Stimulated activated CD8-positive, alpha-beta memory T cell treated with anti-CD3 and anti-CD28 coated beads, Interleukin-2, amount 100 ng/mL, for 48 hours (primary cell): ENCODE measurements around the gene CBR3.

Experiments used
- DNase-seq, 2 donors: peaks; one replicate each; pipeline ENCODE4 v3.0.0-alpha.2; 2020; ENCODE audit warnings: low read depth in 2 of 2

CBR3 gene

DNA sequence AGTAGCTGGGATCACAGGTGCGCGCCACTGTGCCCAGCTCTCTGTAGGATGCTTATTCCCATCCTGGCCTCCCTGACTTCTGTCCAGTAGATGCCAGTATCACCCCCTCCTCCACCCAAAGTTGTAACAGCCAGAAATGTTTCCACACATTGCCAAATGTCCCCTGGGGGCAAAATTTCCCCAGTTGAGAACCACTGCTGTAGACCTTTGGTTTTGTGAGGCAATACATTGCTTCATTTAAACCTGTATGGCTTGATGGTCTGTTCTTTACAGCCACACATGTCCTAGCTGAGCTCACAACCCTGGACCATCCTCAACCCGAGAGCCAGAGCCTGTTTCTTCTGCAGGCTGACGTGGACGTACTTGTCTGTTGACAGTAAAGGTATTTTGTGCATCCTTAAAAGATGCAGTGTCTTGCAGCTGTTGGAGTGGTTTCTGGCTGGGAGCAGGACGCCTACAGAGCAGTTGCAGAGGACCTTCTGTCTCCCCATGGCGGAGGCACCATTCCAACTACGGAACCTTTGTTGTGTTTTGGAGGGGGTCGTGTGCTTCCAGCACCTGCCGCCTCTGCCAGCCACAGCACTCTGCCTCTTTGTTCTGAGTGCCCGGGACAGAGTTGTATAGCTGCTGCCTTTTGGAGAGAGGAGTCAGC is 48.4 kb downstream of the CBR3 start:
- DNase-seq = no peak

DNA sequence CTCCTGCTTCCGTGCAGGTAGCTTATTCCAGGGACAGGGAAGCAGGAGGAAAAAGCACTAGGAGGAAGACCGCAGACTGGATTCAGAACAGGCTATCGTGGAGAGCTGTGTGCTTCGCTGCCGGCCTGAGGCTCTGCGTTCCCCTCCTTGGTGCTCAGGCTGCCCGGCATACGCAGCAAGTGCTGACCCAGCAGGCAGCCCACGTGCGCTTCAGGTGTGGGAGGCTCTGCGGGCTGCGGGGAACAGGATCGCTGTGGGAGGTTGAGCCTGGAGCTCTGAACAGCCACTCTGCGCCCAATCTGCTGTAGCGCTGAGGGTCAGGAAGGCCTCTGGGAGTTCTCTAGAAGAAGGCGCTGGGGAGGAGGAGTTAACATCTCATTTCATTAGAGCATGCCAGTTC is 49.7 kb downstream of the CBR3 start:
- no peak for DNase-seq

- no peak for DNase-seq
These were observed 50.6 kb downstream of the CBR3 start for GRCh38 chr21:36185523-36185922.

DNA sequence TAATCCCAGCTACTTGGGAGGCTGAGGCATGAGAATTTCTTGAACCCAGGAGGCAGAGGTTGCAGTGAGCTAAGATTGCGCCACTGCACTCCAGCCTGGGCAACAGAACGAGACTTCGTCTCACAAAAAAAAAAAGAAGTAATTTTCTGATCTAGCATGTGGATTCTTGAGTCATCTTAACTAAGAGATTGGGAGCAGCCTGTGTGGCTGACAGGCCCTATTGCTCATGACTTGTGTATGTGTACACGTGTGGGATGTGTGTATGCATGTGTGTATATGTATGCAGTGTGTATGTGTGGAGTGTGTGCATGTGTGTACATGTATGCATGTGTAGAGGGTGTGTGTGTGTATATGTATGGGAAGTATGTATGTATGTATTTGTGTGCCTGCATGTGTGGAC is 51.2 kb downstream of the CBR3 start:
- DNase-seq = no peak

DNA sequence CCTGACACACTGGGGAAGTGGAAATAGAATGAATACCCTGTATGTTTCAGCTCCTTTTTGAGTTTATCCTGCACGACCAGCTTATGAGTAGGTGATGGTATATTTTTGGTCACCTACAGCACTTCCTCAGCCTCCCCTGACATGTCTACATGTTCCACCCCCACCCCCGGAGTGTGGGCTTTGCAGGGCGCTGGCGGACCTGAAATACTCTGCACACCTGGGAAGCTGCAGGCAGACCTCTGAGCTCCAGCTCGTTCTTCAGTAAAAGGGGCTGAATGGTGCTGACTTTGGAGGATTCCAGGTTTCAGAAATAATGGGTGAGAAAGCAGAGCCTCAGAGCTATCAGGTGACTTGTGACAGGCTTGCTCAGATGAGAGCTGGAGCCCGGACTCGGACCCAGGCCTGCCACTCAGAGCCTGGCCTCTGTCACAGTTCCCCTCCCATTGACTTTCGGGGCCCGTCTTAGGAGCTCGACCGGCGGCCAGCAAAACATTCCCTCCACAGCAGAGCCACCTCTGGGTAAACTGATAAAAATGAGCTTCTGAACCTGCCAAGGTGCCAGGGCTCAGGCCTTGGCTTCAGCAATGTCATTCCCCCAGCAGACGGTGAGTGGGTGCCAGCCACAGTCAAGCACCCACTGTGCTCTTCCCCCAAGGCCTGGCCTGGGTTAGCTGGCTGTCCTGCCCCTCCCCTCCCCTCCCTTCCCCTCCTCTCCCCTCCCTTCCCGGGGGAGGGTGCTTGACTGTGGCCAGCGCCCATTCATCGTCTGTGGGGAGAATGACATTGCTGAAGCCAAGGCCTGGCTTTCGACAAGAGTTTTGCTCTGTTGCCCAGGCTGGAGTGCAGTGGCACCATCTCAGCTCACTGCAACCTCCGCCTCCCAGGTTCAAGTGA is 51.9 kb downstream of the CBR3 start:
- DNase-seq = no peak

- no peak for DNase-seq
These were observed 53.3 kb downstream of the CBR3 start for GRCh38 chr21:36188081-36188681.

DNA sequence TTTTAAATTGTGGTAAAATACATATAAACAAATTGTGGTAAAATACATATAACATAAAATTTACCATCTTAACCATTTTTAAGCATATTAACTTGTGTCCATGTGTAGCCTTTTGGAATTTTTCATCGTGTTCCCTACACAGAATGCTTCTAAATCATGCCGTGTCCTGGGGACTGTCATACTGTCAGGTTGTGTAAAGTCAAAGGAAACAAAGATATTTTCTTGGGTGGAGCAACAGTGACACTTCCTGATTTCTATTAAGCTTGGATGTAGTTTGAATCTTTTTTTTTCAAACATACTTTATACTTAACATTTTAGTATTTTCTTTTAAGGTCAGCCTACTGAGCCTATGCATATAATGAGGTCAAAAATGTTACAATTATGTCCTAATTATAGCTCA is 54.1 kb downstream of the CBR3 start:
- DNase-seq = no peak

DNA sequence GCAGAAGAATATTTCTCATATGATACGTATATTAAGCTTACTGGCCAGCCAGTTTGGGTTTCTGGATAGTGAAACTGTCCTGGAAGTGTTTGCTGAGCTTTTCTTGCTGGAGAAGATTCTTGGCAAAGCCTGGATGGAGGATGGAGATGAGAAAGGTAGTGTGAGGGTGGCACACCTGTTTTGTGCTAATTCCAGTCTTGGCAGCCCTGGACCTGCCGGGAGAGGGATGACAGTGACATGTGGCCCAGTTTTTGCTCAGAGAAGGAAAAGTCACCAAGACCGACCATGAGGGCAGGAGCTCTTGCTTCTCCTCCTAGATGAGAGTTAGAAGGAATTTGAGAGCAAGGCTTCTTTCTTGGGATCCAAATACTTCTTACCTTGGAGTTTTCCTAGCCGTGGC is 55.9 kb downstream of the CBR3 start:
- no peak for DNase-seq

DNA sequence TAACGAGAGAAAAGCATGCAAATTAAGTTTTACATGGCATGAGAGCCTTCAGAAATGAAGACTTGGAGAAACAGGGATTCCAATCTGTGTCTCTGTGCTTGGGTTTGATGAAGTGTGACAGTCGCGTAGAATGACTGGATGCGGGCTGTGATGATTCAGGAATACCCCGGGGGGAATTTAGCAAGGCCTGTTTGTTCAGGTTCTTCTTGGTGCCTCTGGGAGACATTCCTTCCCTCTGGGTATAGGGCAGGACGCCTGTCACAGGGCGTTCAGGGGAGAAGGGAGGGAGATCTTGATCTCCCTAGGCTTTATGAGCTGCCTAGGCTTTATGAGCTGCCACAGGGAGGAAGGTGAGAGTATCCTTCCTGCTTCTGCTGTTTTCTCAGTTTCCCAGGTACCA is 58.3 kb downstream of the CBR3 start:
- no peak for DNase-seq

- DNase-seq = no peak
These were observed 59.1 kb downstream of the CBR3 start for GRCh38 chr21:36194024-36194423.

DNA sequence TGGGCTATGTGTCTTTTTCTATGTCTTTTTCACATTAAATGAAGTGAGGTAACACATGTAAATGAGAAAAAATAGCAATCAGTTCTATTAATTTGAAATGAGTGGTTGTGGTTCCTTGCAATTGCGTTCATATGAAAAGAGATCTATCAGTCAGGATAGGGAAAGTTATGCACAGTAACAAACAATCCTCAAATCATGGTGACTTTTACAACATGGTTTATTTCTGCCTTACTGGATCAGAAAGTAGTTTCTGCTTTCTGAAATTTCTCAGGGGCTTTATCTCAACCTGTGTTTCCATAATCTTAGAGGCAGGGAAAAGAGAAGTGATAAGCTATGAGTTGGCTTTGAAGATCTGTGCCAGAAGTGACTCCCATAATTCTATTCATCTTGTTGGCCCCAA is 60.7 kb downstream of the CBR3 start:
- no peak for DNase-seq
